Spleen (tissue), 11 donors: ENCODE measurements around the gene RNF187. TPM values are rescaled to one million over a fixed set of nuclear protein-coding genes. Genes with fewer than 3 reads are reported as not detected.

ENCODE experiments used
- DNase-seq: peaks from one replicate; pipeline ENCODE4 v3.0.0-alpha.2; 2020
- H3K27ac ChIP-seq, 8 donors: fragments of 200-600 bp; sonication (generic) in 7 of 8; 1 replicate in 4 of 8; 2 replicates in 4 of 8; pipeline versions ENCODE4 v1.5.0 to v1.8.0; 2016 to 2021; ENCODE audit warnings: inconsistent platforms in 4 of 8, mild to moderate bottlenecking in 4 of 8, moderate library complexity in 1 of 8
- H3K27me3 ChIP-seq, 7 donors: fragments of 200-600 bp; sonication (generic) in 6 of 7; replicated peaks in 1 of 7; 1 replicate in 4 of 7; 2 replicates in 3 of 7; pipeline versions ENCODE4 v1.5.0 to v1.8.0; 2016 to 2021; ENCODE audit warnings: inconsistent platforms in 3 of 7, mild to moderate bottlenecking in 1 of 7
- H3K36me3 ChIP-seq, 6 donors: fragments of 200-600 bp; sonication (generic) in 5 of 6; 1 replicate in 4 of 6; 2 replicates in 2 of 6; pipeline versions ENCODE4 v1.5.0 to v1.8.0; 2016 to 2021; ENCODE audit warnings: inconsistent platforms in 2 of 6
- H3K4me1 ChIP-seq, 6 donors: fragments of 200-600 bp; sonication (generic) in 5 of 6; 1 replicate in 3 of 6; 2 replicates in 3 of 6; pipeline versions ENCODE4 v1.5.0 to v1.8.0; 2016 to 2021; ENCODE audit warnings: inconsistent platforms in 3 of 6
- H3K4me3 ChIP-seq, 8 donors: fragments of 200-600 bp; sonication (generic) in 7 of 8; 1 replicate in 4 of 8; 2 replicates in 4 of 8; pipeline versions ENCODE4 v1.5.0 to v1.8.0; 2016 to 2021; ENCODE audit warnings: inconsistent platforms in 4 of 8, mild to moderate bottlenecking in 4 of 8, moderate library complexity in 2 of 8
- H3K9me3 ChIP-seq, 8 donors: fragments of 200-600 bp; sonication (generic) in 7 of 8; 1 replicate in 4 of 8; 2 replicates in 4 of 8; pipeline versions ENCODE4 v1.5.0 to v1.8.0; 2016 to 2021; ENCODE audit warnings: inconsistent platforms in 4 of 8
- POLR2A ChIP-seq, 3 donors: fragments of 450-650 bp; IDR thresholded peaks; one replicate each; pipeline ENCODE4 v1.5.1; 2017; ENCODE audit warnings: antibody characterized with exemption in 3 of 3, mild to moderate bottlenecking in 1 of 3
- POLR2AphosphoS5 ChIP-seq, 3 donors: sonication (generic); formaldehyde crosslinking; IDR thresholded peaks; one replicate each; pipeline ENCODE4 v1.5.1; 2017; ENCODE audit warnings: antibody characterized with exemption in 3 of 3
- WGBS, 5 donors: extraction: QIAGEN DNeasy Blood & Tissue Kit in 3 of 5; methylation state at CpG; one replicate each; pipeline versions ENCODE4 v1.1.5 to v1.1.7; 2013 to 2018; 5-methylcytosine and 5-hydroxymethylcytosine counted together
- intact Hi-C: fragments of 100-400 bp; cut with DNase I; formaldehyde crosslinking; loops from one replicate; pipeline ENCODE4 v1.15.0; 2023; ENCODE audit warnings: low total_unique reads
- polyA plus RNA-seq, 3 donors: library from polyadenylated mRNA; stranded (reverse); fragments of 200-250 nt; gene quantifications; one replicate each; pipeline ENCODE4 v1.2.1, GENCODE V29; 2013
- total RNA-seq, 7 donors: library from RNA; depleted of rRNA in 3 of 7; stranded (reverse); fragments of >200 nt in 3 of 7; fragmentation: NEBNext Ultra II Directional in 4 of 7; extraction: Animal tissue kit (Norgen Biotek cat#: 25700) in 4 of 7; gene quantifications; one replicate each; pipeline versions ENCODE4 v1.1.0 to v1.2.1, GENCODE V29; 2016 to 2021
- TF ChIP-seq, protein P1 (sequence below), 11 experiments: fragments of 200-600 bp in 7 of 11; fragments of 450-650 bp in 4 of 11; sonication (generic) in 4 of 11; IDR thresholded peaks in 8 of 11; conservative IDR thresholded peaks in 3 of 11; 1 replicate in 7 of 11; 2 replicates in 4 of 11; pipeline versions ENCODE4 v1.4.0 to v1.8.0; 2016 to 2021; ENCODE audit warnings: antibody characterized with exemption in 11 of 11, inconsistent platforms in 4 of 11, mild to moderate bottlenecking in 1 of 11
- donor health status: healthy with polysubstance abuse.
- donor health status: DM: no; HTN: no; CAD: no; lungs with moderate emphysema.
- donor health status: DM: no; HTN: no; CAD: no.
- donor health status: Bipolar disorder and iron deficiency.
- donor health status: healthy.
- donor health status: DM: no; HTN: no; CAD: no.
- donor health status: DM: yes; HTN: yes; CAD: no.

RNF187 gene
- total and polyA plus RNA-seq, 10 donors: 21.4 to 118 (median 60.4) TPM

DNA sequence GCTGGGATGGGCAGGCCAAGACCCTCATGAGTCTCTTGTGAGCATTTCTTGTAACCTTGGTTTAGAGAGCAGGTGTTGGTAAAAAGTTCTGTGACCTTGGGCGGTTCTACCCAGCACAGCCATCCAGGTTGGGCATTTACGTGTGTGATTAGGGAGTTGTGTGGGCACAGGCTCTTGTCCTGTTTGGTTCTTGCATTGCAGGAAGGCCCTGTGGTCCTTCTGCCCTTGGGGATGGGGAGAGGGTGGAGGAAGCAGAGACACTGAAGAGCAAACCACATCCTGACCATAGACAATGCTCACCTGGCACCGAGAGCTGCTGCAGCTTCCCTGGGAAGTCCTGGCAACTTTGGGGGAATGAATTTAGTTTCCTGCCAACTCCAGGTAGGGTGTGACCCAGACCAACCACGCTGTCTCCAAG, 25.6 kb downstream of the RNF187 start:
- Histone ChIP-seq H3K4me1 (no peaks in the 10 kb centered on the region), H3K27me3 (peaks cover 0 to 26% (median 0%) of the 10 kb centered on the region in 7 donors), H3K4me3 (no peak overlapping the region), H3K27ac (no peak overlapping the region), H3K9me3 (no peaks in the 10 kb centered on the region), H3K36me3 (no peaks in the 10 kb centered on the region)
- peak; percentile 30 for DNase-seq
- intact Hi-C loops: no loop called here
- 36 to 49% (median 41%) methylated on average over 4 of the region's 4 CpGs for WGBS, 5 donors
- TF ChIP-seq POLR2AphosphoS5 (IDR thresholded peaks at IDR 0.05) (no peak), POLR2A (IDR thresholded peaks at IDR 0.05) (no peak)
- TF ChIP-seq, protein P1, sequence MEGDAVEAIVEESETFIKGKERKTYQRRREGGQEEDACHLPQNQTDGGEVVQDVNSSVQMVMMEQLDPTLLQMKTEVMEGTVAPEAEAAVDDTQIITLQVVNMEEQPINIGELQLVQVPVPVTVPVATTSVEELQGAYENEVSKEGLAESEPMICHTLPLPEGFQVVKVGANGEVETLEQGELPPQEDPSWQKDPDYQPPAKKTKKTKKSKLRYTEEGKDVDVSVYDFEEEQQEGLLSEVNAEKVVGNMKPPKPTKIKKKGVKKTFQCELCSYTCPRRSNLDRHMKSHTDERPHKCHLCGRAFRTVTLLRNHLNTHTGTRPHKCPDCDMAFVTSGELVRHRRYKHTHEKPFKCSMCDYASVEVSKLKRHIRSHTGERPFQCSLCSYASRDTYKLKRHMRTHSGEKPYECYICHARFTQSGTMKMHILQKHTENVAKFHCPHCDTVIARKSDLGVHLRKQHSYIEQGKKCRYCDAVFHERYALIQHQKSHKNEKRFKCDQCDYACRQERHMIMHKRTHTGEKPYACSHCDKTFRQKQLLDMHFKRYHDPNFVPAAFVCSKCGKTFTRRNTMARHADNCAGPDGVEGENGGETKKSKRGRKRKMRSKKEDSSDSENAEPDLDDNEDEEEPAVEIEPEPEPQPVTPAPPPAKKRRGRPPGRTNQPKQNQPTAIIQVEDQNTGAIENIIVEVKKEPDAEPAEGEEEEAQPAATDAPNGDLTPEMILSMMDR (IDR thresholded peaks at IDR 0.05 in 8 of 11, conservative IDR thresholded peaks at IDR 0.05 in 3 of 11): no peak

DNA sequence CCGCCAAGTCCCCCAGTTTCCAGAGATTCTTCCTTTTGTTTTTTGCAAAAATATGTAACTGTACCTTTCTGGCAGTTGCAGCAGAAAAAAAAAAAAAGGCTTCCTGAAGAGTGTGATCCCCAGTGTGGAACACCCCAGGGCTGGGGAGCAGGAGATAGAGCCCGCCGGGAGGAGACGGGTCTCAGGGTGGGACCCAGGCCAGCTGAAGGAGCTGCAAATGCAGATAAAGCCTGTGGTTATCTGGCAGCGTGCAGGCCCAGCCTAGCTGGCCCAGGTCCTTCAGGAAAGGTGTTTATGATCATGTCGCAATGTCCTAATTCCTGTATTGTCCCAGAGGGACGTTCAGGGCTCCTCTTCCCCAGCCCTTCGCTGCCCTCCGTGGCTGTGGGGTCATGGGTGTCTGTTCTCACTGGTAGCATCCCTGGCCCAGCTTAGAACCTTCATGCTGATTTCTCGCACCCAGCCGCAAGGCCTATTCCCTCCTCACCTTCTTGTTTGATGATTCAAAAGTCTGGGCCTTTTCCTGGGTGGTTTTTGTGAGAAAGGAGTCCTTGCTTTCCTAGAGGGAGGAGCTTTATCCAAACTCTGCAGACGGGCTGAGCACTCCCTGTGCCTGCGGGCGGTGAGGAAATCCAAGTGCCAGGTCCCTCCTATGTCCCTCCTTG, 26.2 kb downstream of the RNF187 start:
- H3K9me3 ChIP-seq: no peaks in the 10 kb centered on the region
- H3K4me3 ChIP-seq: no peak overlapping the region
- no peaks in the 10 kb centered on the region for H3K36me3 ChIP-seq
- H3K4me1 ChIP-seq: no peaks in the 10 kb centered on the region
- H3K27ac ChIP-seq: no peak overlapping the region
- intact Hi-C loops: no loop called here
- DNase-seq: peak; percentile 56
- WGBS, 5 donors: 40 to 63% (median 46%) methylated on average over 13 to 14 of the region's 14 CpGs
- H3K27me3 ChIP-seq: peaks cover 0 to 26% (median 0%) of the 10 kb centered on the region in 7 donors
- TF ChIP-seq, protein P1 (IDR thresholded peaks at IDR 0.05 in 8 of 11, conservative IDR thresholded peaks at IDR 0.05 in 3 of 11): no peak
- TF ChIP-seq POLR2A (IDR thresholded peaks at IDR 0.05): no peak
- no peak for TF ChIP-seq POLR2AphosphoS5 (IDR thresholded peaks at IDR 0.05)

DNA sequence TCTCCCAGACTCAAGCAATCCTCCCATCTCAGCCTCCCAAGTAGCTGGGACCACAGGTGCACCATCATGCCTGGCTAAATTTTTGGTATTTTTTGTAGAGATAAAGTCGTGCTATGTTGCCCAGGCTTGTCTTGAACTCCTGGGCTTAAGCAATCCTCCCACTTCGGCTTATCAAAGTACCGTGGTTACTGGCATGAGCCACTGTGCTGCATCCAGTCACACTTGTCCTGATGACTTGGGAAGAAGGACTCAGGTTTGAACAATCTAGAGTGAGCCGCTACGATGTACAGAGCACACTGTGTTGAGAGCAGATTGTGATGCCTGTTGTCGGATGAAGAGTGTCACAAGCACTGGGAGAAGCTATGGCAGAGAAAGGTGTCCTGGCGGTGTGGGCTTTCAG, 27.2 kb downstream of the RNF187 start:
- WGBS, 5 donors: 78 to 92% (median 79%) methylated on average over 7 of the region's 7 CpGs
- DNase-seq: no peak
- no peaks in the 10 kb centered on the region for H3K4me1 ChIP-seq
- intact Hi-C loops: loop anchor here (2.0 kb wide), 1 partner anchor 384 kb away; no protein-coding TSS in a partner anchor
- H3K9me3 ChIP-seq: no peaks in the 10 kb centered on the region
- H3K4me3 ChIP-seq: no peak overlapping the region
- no peak overlapping the region for H3K27ac ChIP-seq
- peaks cover 0 to 26% (median 0%) of the 10 kb centered on the region in 7 donors for H3K27me3 ChIP-seq
- no peaks in the 10 kb centered on the region for H3K36me3 ChIP-seq
- TF ChIP-seq POLR2A (IDR thresholded peaks at IDR 0.05) (no peak), POLR2AphosphoS5 (IDR thresholded peaks at IDR 0.05) (no peak)
- TF ChIP-seq, protein P1 (IDR thresholded peaks at IDR 0.05 in 8 of 11, conservative IDR thresholded peaks at IDR 0.05 in 3 of 11): no peak

DNA sequence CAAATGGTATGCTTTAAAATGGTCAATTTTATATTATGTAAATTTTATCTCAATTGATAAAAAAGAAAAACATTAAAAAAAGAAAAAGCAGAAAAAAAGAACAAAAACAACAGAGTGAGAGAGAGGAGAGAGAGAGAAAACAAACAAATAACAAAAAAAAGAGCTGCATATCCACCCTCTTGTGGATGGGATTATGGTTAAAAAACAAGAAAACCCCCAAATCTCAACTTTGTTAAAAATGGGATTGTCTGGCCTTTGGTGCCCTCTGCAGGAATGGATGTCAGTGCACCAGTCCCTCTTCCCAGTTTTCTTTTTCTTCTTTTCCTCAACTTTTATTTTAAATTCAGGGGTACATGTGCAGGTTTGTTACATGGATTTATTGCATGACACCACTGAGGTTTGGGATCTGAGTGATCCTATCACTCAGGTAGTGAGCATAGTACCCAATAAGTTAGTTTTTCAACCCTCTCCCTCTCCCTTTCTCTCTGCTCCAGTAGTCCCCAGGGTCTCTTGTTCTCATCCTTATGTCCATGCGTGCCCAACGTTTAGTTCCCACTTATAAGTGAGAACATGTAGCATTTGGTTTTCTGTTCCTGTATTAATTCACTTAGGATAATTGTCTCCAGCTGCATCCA, 28.1 kb downstream of the RNF187 start:
- H3K9me3 ChIP-seq: no peaks in the 10 kb centered on the region
- no peak overlapping the region for H3K27ac ChIP-seq
- intact Hi-C loops: loop anchor here (2.0 kb wide), 1 partner anchor 385 kb away; no protein-coding TSS in a partner anchor
- peaks cover 0 to 26% (median 0%) of the 10 kb centered on the region in 7 donors for H3K27me3 ChIP-seq
- 33 to 52% (median 37%) methylated on average over 2 of the region's 2 CpGs for WGBS, 5 donors
- H3K36me3 ChIP-seq: no peaks in the 10 kb centered on the region
- DNase-seq: no peak
- no peak for TF ChIP-seq POLR2AphosphoS5 (IDR thresholded peaks at IDR 0.05)
- TF ChIP-seq, protein P1 (IDR thresholded peaks at IDR 0.05 in 8 of 11, conservative IDR thresholded peaks at IDR 0.05 in 3 of 11): peak; percentile 40 to 86 (median 72)
- TF ChIP-seq POLR2A (IDR thresholded peaks at IDR 0.05): no peak
- no peaks in the 10 kb centered on the region for H3K4me1 ChIP-seq
- no peak overlapping the region for H3K4me3 ChIP-seq
